SK-N-DZ (cell line): Measurements from ENCODE around the gene CEP295NL. TPM values are rescaled to one million over a fixed set of nuclear protein-coding genes. Genes with fewer than 3 reads are reported as not detected.
"Not testable (repeated sequence)": the region's sequence is repeated elsewhere in the genome, so short reads cannot be mapped to it uniquely, and the experiment has no call there.

Source experiments
- DNase-seq: peaks from one replicate; pipeline ENCODE4 v3.0.0-alpha.2; 2015; ENCODE audit warnings: low spot score
- polyA plus RNA-seq, 2 experiments: library from polyadenylated mRNA; depleted of rRNA; stranded (reverse); fragments of >200 nt; gene quantifications; 2 replicates each; pipeline ENCODE4 v1.2.3, GENCODE V29; 2014

The CEP295NL gene, protein sequence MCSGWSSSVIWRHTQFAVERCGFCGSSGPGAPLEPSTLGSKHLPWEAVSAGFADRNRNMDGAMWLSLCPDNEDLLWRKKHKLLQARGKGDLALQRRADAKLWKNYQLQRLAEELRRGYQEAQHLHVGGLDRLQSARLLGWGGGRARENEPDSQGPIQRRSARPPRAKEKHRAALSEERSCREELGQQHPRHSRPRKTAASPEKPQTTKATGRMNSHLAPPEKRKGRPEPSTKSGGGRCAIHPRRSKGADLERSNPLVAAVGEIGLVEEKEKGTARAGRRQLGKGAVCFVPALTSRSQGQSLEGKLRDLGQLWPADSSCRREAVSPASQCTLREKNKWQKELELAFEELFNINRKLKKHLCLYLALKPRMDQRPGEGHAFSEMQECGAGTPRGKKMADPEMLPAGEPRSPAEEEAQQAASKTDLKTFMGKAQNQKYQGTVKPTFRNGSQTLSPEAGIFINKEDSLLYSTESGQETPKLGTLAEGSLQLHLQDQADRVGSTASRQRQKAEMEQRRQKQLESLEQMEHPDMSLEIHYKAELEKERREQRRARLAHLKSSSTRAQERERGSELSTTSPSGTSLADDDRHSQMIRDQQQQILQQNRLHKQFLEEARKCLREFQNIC
- polyA plus RNA-seq (2014; cell fraction: cytosol; rRNA removed): not detected in 2 replicates
- 0.36 TPM in 1 of 2 replicates, not detected in the other for polyA plus RNA-seq (2014; cell fraction: nucleus; rRNA removed)

- no peak for DNase-seq
These were observed at the start of gene CEP295NL for GRCh38 chr17:78903101-78903779. CEP295NL (minus strand) TSS chr17:78903201; CDS start chr17:78901828, 1,373 bp downstream.

GRCh38 chr17:78952706-78953105, 49.7 kb upstream of the CEP295NL start:
- DNase-seq: no peak

GRCh38 chr17:78951967-78952551, 49.1 kb upstream of the CEP295NL start:
- no peak for DNase-seq

DNA sequence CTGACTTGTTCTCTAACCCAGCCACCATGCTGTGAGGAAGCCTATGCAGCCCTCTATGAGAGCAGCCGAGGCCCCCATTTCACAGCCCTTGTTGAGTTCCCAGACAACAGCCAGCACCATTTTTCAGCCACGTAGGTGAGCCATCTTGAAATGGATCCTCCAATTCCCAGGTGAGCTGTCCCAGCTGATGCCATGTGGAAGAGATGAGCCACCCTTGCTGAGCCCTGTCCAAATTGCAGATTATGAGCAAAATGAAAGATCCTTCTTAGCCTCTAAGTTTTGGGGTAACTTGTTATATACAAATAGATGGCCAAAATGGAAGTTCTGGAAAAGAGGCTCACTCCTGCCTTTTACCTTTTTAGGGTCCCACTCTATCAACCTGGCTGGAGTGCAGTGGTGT, 47.9 kb upstream of the CEP295NL start:
- DNase-seq: no peak

DNA sequence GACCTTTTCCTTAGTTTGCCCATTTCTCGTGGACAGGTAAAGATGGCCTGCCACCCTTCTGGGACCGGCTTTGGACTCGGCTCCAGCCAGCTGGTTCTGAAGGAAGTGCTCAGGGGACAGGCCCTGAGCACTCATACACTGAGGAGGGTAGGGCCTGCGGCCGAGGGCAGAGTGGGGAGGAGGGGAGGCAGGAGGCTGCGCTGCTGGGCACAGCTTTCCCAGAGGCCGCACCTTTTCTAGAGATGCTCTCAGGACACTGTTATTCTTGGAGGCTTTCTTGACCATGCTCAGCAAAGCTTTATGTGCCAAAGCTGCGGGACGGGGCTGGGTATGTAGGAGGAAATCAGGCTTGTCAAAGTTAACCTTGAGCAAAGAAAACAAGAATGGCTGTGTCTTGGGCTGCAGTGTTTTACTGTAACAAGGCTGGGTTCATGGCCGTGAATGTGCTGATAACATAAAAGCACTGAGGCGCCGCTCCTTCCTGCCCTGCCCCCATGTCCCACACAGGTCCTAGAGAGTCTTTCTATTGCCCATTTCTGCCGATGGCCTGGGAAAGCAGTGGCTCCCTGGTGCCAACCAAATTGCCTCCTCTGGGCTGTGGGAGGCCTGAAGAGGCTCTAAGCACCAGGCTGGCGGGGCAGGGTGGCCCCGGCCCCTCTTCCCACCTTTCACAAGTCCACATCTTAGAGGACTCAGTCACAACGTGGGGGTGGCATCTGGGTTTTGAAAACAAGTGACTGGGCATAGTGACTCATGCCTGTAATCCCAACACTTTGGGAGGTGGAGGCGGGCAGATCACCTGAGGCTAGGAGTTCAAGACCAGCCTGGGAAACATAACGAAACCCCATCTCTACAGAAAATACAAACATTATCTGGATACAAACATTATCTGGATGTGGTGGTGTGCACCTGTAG, 44.5 kb upstream of the CEP295NL start:
- DNase-seq: no peak

- no peak for DNase-seq
These were observed 43.6 kb upstream of the CEP295NL start for GRCh38 chr17:78946631-78947030.

DNA sequence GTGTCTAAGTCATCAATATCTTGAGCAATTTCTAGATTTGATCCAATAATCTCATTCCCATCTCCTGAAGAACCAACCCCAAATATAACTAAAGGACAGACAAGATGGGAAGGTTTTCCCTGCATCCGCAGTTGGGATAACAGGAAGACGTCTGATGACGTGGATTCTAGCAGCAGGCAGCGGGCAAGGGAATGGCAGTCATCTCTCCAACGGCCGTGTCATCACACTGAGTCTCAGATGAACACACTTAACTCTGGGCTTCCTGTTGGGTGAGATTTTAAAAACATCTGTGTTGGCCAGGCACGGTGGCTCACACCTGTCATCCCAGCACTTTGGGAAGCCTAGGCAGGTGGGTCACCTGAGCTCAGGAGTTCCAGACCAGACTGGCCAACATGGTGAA, 43.1 kb upstream of the CEP295NL start:
- DNase-seq: no peak

- not testable (repeated sequence) for DNase-seq
These were observed 42.5 kb upstream of the CEP295NL start for GRCh38 chr17:78945455-78945854.

DNA sequence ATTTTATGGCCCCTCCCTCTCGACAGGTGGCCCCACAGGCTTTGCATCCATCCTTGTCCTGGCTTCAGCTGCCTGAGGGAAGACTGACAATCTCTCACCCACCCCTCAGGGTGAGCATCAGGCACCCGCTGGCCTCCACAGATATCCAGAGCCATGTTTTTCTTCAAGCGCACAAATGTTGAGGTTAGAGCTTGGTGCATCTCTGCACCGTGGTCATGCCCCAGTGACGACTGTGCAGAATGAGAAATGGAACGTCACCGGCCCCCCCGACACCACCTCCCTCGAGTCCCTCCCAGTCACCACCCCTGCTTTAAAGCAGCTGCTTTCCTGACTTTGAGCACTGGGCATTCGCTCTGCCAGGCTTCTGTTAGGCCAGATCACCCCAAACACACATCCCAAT, 42.0 kb upstream of the CEP295NL start:
- no peak for DNase-seq

GRCh38 chr17:78944026-78944425, 41.0 kb upstream of the CEP295NL start:
- no peak for DNase-seq

- peak; percentile 83 for DNase-seq
These were observed 37.7 kb upstream of the CEP295NL start for GRCh38 chr17:78940708-78941107.

DNA sequence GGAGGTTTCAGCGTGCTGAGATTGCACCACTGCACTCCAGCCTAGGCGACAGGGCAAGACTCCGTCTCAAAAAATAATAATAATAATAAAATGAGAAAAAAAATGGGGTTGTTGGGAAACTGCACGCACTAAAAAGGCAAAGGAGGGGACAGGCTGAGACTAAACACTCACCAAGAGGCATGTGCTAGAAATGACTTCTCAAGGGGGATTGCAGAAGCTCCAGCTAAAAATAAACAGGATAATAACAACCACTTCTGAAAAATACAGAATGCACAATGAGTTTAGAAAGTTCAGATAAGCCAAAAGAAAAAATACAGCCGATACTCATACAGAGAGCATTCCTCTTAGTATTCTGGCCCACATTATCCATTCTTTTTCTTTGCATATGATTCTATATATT, 37.3 kb upstream of the CEP295NL start:
- no peak for DNase-seq

GRCh38 chr17:78939615-78940014, 36.6 kb upstream of the CEP295NL start:
- no peak for DNase-seq

- DNase-seq: no peak
These were observed 34.6 kb upstream of the CEP295NL start for GRCh38 chr17:78937561-78937960.

DNA sequence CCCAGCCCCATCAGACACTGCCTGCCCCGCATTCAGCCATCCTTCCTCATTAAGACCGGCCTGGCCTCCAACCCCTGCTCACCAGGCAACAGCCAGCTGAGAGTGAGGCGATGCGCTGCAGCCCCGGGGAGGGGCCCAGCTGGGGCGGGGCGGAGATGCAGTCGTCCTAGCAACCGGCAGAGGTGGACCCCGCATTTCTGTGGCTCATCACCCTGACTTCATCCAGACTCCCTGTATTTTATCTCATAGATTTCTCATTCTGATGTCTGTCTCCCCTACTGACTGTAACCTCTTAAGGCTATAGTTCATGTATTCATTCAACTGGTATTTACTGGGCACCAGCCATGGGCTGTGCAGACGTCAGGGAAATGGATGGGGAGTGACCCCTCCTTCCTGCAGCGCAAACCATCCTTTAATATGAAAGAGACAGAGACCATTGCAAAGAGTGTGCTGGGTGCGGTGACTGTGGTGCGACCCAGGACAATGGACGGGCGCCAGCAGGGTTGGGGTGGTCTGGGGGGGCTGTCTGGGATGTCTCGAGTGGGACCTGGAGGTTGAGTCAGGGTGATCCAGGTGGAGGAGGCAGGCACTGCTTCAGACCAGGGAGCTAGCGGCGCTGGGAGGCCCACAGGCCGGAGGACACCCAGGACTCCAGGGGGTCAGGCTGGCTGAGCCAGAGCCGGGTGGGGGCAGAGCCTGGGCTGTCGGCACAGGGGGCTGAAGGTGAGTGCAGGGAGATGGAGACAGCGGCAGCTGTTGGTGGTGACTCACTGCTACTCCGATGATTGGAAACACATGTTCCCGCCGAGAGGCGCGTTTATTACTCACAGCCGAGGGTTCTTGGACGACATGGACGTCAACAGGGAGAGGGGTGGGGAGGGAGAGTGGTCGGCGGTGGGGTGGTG, 32.7 kb upstream of the CEP295NL start:
- peak; percentile 94 for DNase-seq

DNA sequence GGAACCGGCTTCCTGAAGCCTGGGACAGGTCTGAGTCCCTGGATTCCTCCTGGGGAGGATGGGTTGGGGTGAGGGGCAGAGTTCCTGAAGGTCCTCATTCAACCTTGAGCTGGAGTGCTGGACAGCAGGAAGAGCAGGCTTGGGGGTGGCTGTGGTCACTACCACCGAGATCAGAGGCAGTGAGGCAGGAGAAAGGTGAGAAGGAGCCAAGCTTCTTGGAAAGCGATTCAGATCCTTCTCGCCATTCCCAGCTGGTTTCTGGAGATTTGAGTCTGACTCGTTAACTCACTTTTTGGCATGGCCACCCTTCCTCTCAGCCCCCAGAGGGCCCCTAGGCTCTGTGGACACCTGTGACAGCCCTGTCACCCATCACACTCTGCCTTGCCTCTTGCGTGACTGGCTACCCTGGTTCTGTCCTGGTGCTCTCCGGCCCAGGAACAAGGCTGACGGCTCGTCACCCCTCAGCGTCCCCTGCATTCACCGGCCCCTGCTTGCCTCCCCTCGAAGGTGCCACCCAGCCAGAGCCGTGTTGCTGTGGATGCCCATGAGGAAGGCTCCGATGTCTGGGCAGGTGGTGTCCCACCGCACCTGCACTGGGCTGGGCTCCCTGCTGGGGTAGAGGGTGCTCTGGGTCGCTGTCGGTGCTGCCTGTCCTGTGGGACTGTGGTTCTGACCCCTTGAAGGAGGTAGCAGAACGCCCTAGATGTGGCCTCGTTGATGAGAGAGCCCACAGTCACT, 31.8 kb upstream of the CEP295NL start:
- no peak for DNase-seq

- DNase-seq: peak; percentile 93
These were observed 31.1 kb upstream of the CEP295NL start for GRCh38 chr17:78933959-78934568.
